H9 (cell line): ENCODE data around the gene ESRRB. TPM values are rescaled to one million over a fixed set of nuclear protein-coding genes. Genes with fewer than 3 reads are reported as not detected.

Source experiments
- DNase-seq: peaks from one replicate; pipeline ENCODE4 v3.0.0-alpha.2; 2017
- H2AFZ ChIP-seq: one replicate; pipeline ENCODE4 v1.6.1; 2013; ENCODE audit warnings: mild to moderate bottlenecking, low read length, control low read depth, moderate library complexity
- H2AK5ac ChIP-seq: 2 replicates; pipeline ENCODE4 v1.6.1; 2013; ENCODE audit warnings: low read length, control low read depth, mixed read lengths; ENCODE audit not compliant: insufficient read length
- H2BK120ac ChIP-seq: one replicate; pipeline ENCODE4 v1.6.1; 2013; ENCODE audit warnings: low read depth, mild to moderate bottlenecking, low read length, control low read depth, inconsistent platforms; ENCODE audit not compliant: poor library complexity, severe bottlenecking
- H2BK12ac ChIP-seq: 2 replicates; pipeline ENCODE4 v1.6.1; 2013; ENCODE audit warnings: low read length, control low read depth, mixed read lengths, low read depth; ENCODE audit not compliant: insufficient read length
- H2BK15ac ChIP-seq: 2 replicates; pipeline ENCODE4 v1.6.1; 2013; ENCODE audit warnings: low read depth, low read length, control low read depth
- H2BK20ac ChIP-seq: one replicate; pipeline ENCODE4 v1.6.1; 2013; ENCODE audit warnings: low read depth, mild to moderate bottlenecking, low read length, control low read depth, inconsistent platforms; ENCODE audit not compliant: poor library complexity, severe bottlenecking
- H2BK5ac ChIP-seq: 2 replicates; pipeline ENCODE4 v1.6.1; 2013; ENCODE audit warnings: low read length, control low read depth, mixed read lengths; ENCODE audit not compliant: insufficient read length
- H3K14ac ChIP-seq: 2 replicates; pipeline ENCODE4 v1.6.1; 2013; ENCODE audit warnings: low read length, control low read depth; ENCODE audit not compliant: insufficient read depth
- H3K18ac ChIP-seq: 2 replicates; pipeline ENCODE4 v1.6.1; 2013; ENCODE audit warnings: low read depth, mild to moderate bottlenecking, mixed read lengths, low read length, control low read depth; ENCODE audit not compliant: insufficient read length
- H3K23ac ChIP-seq: 2 replicates; pipeline ENCODE4 v1.6.1; 2013; ENCODE audit warnings: low read length, control low read depth, mixed read lengths, low read depth; ENCODE audit not compliant: insufficient read length
- H3K23me2 ChIP-seq: 2 replicates; pipeline ENCODE4 v1.6.1; 2013; ENCODE audit warnings: low read depth, mild to moderate bottlenecking, mixed read lengths, low read length, control low read depth; ENCODE audit not compliant: insufficient read length, poor library complexity, severe bottlenecking
- H3K27ac ChIP-seq: 2 replicates; pipeline ENCODE4 v1.5.1; 2013; ENCODE audit warnings: low read length, control low read depth, mixed read lengths, low read depth; ENCODE audit not compliant: insufficient read length
- H3K27me3 ChIP-seq: 2 replicates; pipeline ENCODE4 v1.6.1; 2013; ENCODE audit warnings: low read length, control low read depth, inconsistent platforms; ENCODE audit not compliant: insufficient read depth
- H3K4ac ChIP-seq: 2 replicates; pipeline ENCODE4 v1.6.1; 2013; ENCODE audit warnings: low read depth, mild to moderate bottlenecking, control low read depth, inconsistent platforms, low read length, moderate library complexity
- H3K4me1 ChIP-seq: 2 replicates; pipeline ENCODE4 v1.6.1; 2013; ENCODE audit warnings: low read length, control low read depth, inconsistent platforms; ENCODE audit not compliant: insufficient read depth
- H3K4me2 ChIP-seq: 2 replicates; pipeline ENCODE4 v1.6.1; 2013; ENCODE audit warnings: low read length, control low read depth, mixed read lengths; ENCODE audit not compliant: insufficient read length, insufficient read depth
- H3K56ac ChIP-seq: 2 replicates; pipeline ENCODE4 v1.6.1; 2013; ENCODE audit warnings: low read depth, mild to moderate bottlenecking, mixed read lengths, low read length, control low read depth; ENCODE audit not compliant: insufficient read length
- H3K79me1 ChIP-seq: 2 replicates; pipeline ENCODE4 v1.6.1; 2013; ENCODE audit warnings: low read depth, mild to moderate bottlenecking, moderate library complexity, low read length, control low read depth, inconsistent platforms; ENCODE audit not compliant: insufficient read depth, poor library complexity, severe bottlenecking
- H3K79me2 ChIP-seq: 2 replicates; pipeline ENCODE4 v1.6.1; 2013; ENCODE audit warnings: low read length, control low read depth, inconsistent platforms; ENCODE audit not compliant: insufficient read depth
- H3K9ac ChIP-seq: 2 replicates; pipeline ENCODE4 v1.6.1; 2013; ENCODE audit warnings: low read length, control low read depth, mixed read lengths; ENCODE audit not compliant: insufficient read length; ENCODE audit errors: extremely low read depth
- H3K9me3 ChIP-seq: one replicate; pipeline ENCODE4 v1.6.1; 2013; ENCODE audit warnings: low read depth, low read length, inconsistent platforms; ENCODE audit not compliant: control insufficient read depth
- H3T11ph ChIP-seq: one replicate; pipeline ENCODE4 v1.6.1; 2013; ENCODE audit warnings: mild to moderate bottlenecking, low read length, control low read depth, inconsistent platforms
- H4K20me1 ChIP-seq: one replicate; pipeline ENCODE4 v1.6.1; 2013; ENCODE audit not compliant: control insufficient read depth, insufficient read length, insufficient read depth
- H4K5ac ChIP-seq: 2 replicates; pipeline ENCODE4 v1.6.1; 2013; ENCODE audit warnings: low read depth, mild to moderate bottlenecking, mixed read lengths, low read length, control low read depth; ENCODE audit not compliant: insufficient read length
- H4K8ac ChIP-seq: replicated peaks from 2 replicates; pipeline ENCODE4 v1.6.1; 2013; ENCODE audit warnings: low read length, control low read depth, mixed read lengths, low read depth; ENCODE audit not compliant: insufficient read length
- H4K91ac ChIP-seq: 2 replicates; pipeline ENCODE4 v1.6.1; 2013; ENCODE audit warnings: low read depth, mild to moderate bottlenecking, moderate library complexity, mixed read lengths, low read length, control low read depth; ENCODE audit not compliant: insufficient read length
- H3K27ac Mint-ChIP-seq, 3 experiments: 2 replicates in 2 of 3; 3 replicates in 1 of 3; pipeline ENCODE4 v1.8.0; 2020 to 2021; ENCODE audit warnings: mixed read lengths in 3 of 3, mild to moderate bottlenecking in 1 of 3, moderate library complexity in 1 of 3
- H3K27me3 Mint-ChIP-seq: 2 replicates; pipeline ENCODE4 v1.8.0; 2021; ENCODE audit warnings: low read depth, mild to moderate bottlenecking, moderate library complexity, mixed read lengths
- H3K36me3 Mint-ChIP-seq, 3 experiments: 2 replicates in 2 of 3; 3 replicates in 1 of 3; pipeline ENCODE4 v1.8.0; 2020 to 2021; ENCODE audit warnings: low read depth in 3 of 3, mixed read lengths in 3 of 3; ENCODE audit not compliant: insufficient read depth in 1 of 3
- H3K4me1 Mint-ChIP-seq, 2 experiments: 2 replicates each; pipeline ENCODE4 v1.8.0; 2020; ENCODE audit warnings: mixed read lengths in 2 of 2
- H3K4me3 Mint-ChIP-seq, 2 experiments: 2 replicates in 1 of 2; 3 replicates in 1 of 2; pipeline ENCODE4 v1.8.0; 2020 to 2021; ENCODE audit warnings: mild to moderate bottlenecking in 2 of 2, mixed read lengths in 2 of 2, moderate library complexity in 1 of 2
- H3K9me3 Mint-ChIP-seq, 2 experiments: 2 replicates in 1 of 2; 3 replicates in 1 of 2; pipeline ENCODE4 v1.8.0; 2020; ENCODE audit warnings: mild to moderate bottlenecking in 2 of 2, mixed read lengths in 2 of 2, moderate library complexity in 1 of 2
- CTCF ChIP-seq: fragments of 200-600 bp; sonication (generic); conservative IDR thresholded peaks from 3 replicates; pipeline ENCODE4 v1.8.0; 2021; ENCODE audit warnings: antibody characterized with exemption, mild to moderate bottlenecking
- WGBS: extraction: QIAGEN DNeasy Blood & Tissue Kit; methylation state at CpG from one replicate; pipeline ENCODE4 v1.1.7; 2013; ENCODE audit warnings: missing lambda C conversion rate, low lambda C conversion rate, mixed read lengths; ENCODE audit not compliant: insufficient read length; ENCODE audit errors: extremely low coverage; 5-methylcytosine and 5-hydroxymethylcytosine counted together
- total RNA-seq: library from RNA; stranded (reverse); gene quantifications from 2 replicates; pipeline ENCODE4 v1.2.1, GENCODE V29; 2021

ESRRB gene
- total RNA-seq, 1 experiment from 2014 or later: 0.11 TPM

GRCh38 chr14:76349993-76350392 is 25.9 kb upstream of the ESRRB start:
- no peak overlapping the region for H2BK20ac ChIP-seq
- H3K9me3 Mint-ChIP-seq: no peaks in the 10 kb centered on the region

More at GRCh38 chr14:76349993-76350392, 25.9 kb upstream of the ESRRB start:
- Histone ChIP-seq H3K79me1 (no peaks in the 10 kb centered on the region), H3K9ac (no peak overlapping the region), H2BK120ac (no peak overlapping the region), H3K18ac (no peak overlapping the region), H3K4me1 (peaks cover 3% of the 10 kb centered on the region; the same call in 1 of the 2 replicates), H3K23me2 (no peaks in the 10 kb centered on the region), H2AK5ac (no peak overlapping the region), H3K14ac (no peak overlapping the region; the same call in 1 of the 2 replicates), H3K56ac (no peak overlapping the region), H3K4me2 (no peak overlapping the region), H3K79me2 (no peaks in the 10 kb centered on the region), H3K9me3 (no peaks in the 10 kb centered on the region), H4K8ac (no peak overlapping the region), H4K20me1 (no peaks in the 10 kb centered on the region), H3K4ac (no peak overlapping the region), H3K27me3 (peaks cover 2% of the 10 kb centered on the region; the same call in 1 of the 2 replicates), H2AFZ (no peak overlapping the region), H2BK12ac (no peak overlapping the region), H3K27ac (no peak overlapping the region), H2BK15ac (no peak overlapping the region), H4K91ac (no peak overlapping the region), H2BK5ac (no peak overlapping the region), H3K23ac (no peak overlapping the region), H4K5ac (no peak overlapping the region), H3T11ph (no peak overlapping the region)
- DNase-seq: no peak
- WGBS: no CpG with 5 or more reads among the region's 4 CpGs
- peaks cover 53% of the 10 kb centered on the region for H3K27me3 Mint-ChIP-seq
- peaks cover 19 to 25% of the 10 kb centered on the region in 2 experiments for H3K4me1 Mint-ChIP-seq
- no peak for TF ChIP-seq CTCF
- H3K27ac Mint-ChIP-seq: no peak overlapping the region; a peak in 1 of 7 replicates
- no peaks in the 10 kb centered on the region for H3K36me3 Mint-ChIP-seq
- no peak overlapping the region for H3K4me3 Mint-ChIP-seq
